Uterine smooth muscle cell (primary cell): ENCODE data around the gene SLX1B. TPM values are rescaled to one million over a fixed set of nuclear protein-coding genes. Genes with fewer than 3 reads are reported as not detected.

Experiments used
- total RNA-seq: library from RNA; depleted of rRNA; stranded (reverse); fragments of >200 nt; gene quantifications from 2 replicates; pipeline ENCODE4 v1.2.3, GENCODE V29; 2014

SLX1B gene
- 13.0 and 22.5 TPM in 2 replicates for total RNA-seq

DNA sequence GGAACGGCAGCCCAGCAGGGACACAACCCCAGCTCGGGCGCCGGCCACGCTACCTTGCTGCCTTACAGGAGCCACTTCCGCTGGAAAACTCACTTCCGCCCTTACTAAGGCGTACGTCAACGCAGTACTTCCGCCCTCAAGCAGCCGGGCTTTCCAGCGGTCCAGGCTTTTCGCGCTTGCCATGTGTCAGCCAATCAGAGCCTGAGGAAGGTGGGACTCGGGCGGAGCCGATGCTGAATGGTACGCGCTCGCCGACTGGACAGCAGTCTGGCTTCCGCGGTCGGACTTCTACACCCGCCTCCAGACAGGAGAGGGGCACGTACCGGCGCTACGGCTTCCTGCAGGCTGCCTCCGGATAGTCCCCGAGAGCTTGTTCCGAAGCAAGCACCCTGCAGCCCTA lies at the start of gene SLX1B, which contains the start of gene BOLA2:
Gene SLX1B, plus strand, starts transcription at position 265 of the 400 bp plus-strand sequence.
Gene BOLA2, minus strand, starts transcription at position 83 of the 400 bp plus-strand sequence. CDS start 98 bp downstream, outside the sequence.

GRCh38 chr16:29459706-29460646 lies 5.6 kb downstream of the SLX1B start, which contains the start of gene SULT1A4:
Gene SULT1A4, plus strand, starts transcription at chr16:29459913. Its CDS starts 1,473 bp downstream, at chr16:29461386.

DNA sequence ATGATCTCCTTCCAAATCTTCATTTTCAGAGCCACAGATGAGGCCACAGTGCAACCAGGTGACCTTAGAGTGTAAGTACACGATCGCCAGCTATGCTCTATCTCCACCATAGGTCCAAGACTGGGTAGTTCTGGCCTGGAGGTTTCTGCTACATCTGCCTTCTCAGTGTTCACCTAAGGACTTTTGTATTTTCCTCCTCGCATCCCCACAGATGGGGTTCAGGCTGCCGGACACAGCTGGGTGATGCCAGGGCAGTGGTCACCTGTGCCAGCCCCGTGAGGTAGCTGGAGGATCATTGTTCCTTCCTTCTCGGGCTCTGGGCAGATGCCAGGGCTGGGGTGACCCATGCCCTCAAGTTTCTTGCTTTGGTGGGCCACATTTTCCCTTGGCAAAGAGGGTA lies 52.0 kb downstream of the SLX1B start, which contains the start of gene NPIPB12:
Gene NPIPB12, minus strand, starts transcription at position 101 of the 400 bp plus-strand sequence.

Other genes starting within 250 kb of the SLX1B start
- gene NPIPB11, start 47.8 kb upstream of the SLX1B start, total RNA-seq = 1.5 and 3.4 TPM in 2 replicates
- gene BOLA2, start 182 bp upstream of the SLX1B start, total RNA-seq = 27.1 and 37.4 TPM in 2 replicates
- 1.1 and 1.2 TPM in 2 replicates for gene SULT1A4, start 5.4 kb downstream of the SLX1B start, total RNA-seq
- 15.6 and 27.2 TPM in 2 replicates for gene NPIPB12, start 51.9 kb downstream of the SLX1B start, total RNA-seq
- not detected in 2 replicates for gene SPN, start 208.7 kb downstream of the SLX1B start, total RNA-seq
- gene QPRT, start 224.6 kb downstream of the SLX1B start, total RNA-seq = 101 and 156 TPM in 2 replicates